ENCODE results near the gene ANKRD52. TPM values are rescaled to one million over a fixed set of nuclear protein-coding genes. Genes with fewer than 3 reads are reported as not detected.

Gene ANKRD52
- total RNA-seq, 2 experiments from 2014 or later, result 23.9 to 30.8 TPM

DNA sequence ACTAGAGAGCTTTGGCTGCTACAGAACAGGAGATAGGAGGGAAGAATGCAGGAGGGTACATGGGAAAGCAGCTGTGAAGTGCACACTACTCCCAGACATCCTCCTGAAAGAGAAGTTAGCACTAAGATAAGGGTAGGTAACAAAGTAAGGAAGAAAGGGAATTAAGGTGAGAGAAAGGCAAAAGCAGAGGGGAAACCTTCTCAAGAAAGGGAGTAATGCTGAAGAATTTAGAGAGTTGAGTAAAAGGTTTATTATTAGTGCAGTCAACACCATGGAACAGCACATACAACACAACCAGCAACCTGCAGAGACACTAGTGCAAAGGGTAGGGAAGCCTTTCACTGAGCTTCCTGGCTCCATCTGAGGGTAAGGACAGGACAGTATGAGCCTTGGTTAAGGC, 53.9 kb downstream of the ANKRD52 start:
- H3K36me3 ChIP-seq (ENCODE audit: insufficient read depth, low read length), result peaks cover 41% of the 10 kb centered on the region
- POLR2A ChIA-PET, result interaction anchor here (1.6 kb wide), 1 partner anchor 15 kb away, joined by 3 read pairs; no protein-coding TSS in a partner anchor

GRCh38 chr12:56202838-56203237, 55.3 kb downstream of the ANKRD52 start:
- no peaks in the 10 kb centered on the region for H3K9me3 ChIP-seq (ENCODE audit: control insufficient read depth in 1 of 2, insufficient read depth in 1 of 2, low read length in 2 of 2)
- H3K4me3 ChIP-seq (ENCODE audit: low read length), result no peak overlapping the region
- H3K4me3 Mint-ChIP-seq, result no peak overlapping the region
- no peaks in the 10 kb centered on the region for H3K27me3 Mint-ChIP-seq
- H3K4me1 ChIP-seq (ENCODE audit: insufficient read depth, low read length), result no peaks in the 10 kb centered on the region
- H3K36me3 ChIP-seq (ENCODE audit: insufficient read depth, low read length), result peaks cover 34% of the 10 kb centered on the region
- ChIA-PET CTCF (interaction anchor here (1.2 kb wide), 1 partner anchor 13 kb away, joined by 5 read pairs; the partner anchor contains the start of gene SMARCC2), POLR2A (interaction anchor here (1.3 kb wide), 1 partner anchor 85 kb away, joined by 3 read pairs; the partner anchor contains the start of gene ZC3H10)
- no peak overlapping the region for H3K27ac ChIP-seq (ENCODE audit: low read depth in 1 of 2, low read length in 2 of 2)
- intact Hi-C loops (cut with DNase I, micrococcal nuclease), result no loop called here
- peaks cover 10% of the 10 kb centered on the region for H3K4me1 Mint-ChIP-seq (ENCODE audit: low read depth)
- no peak for ATAC-seq (ENCODE audit: poor library complexity)
- no peak for DNase-seq
- H3K9me3 Mint-ChIP-seq, result no peaks in the 10 kb centered on the region
- TF ChIP-seq CTCF (IDR thresholded peaks at IDR 0.05), result no peak
- no peaks in the 10 kb centered on the region for H3K27me3 ChIP-seq (ENCODE audit: control insufficient read depth in 1 of 2, insufficient read depth in 2 of 2, low read length in 2 of 2)
- peaks cover 37% of the 10 kb centered on the region for H3K36me3 Mint-ChIP-seq (ENCODE audit: low read depth)
- peak overlapping the region; percentile 11 for H3K27ac Mint-ChIP-seq

More for the DNA sequence above, 53.9 kb downstream of the ANKRD52 start:
- H3K9me3 ChIP-seq (ENCODE audit: control insufficient read depth in 1 of 2, insufficient read depth in 1 of 2, low read length in 2 of 2), result no peaks in the 10 kb centered on the region
- no peak overlapping the region for H3K4me3 ChIP-seq (ENCODE audit: low read length)
- Mint-ChIP-seq H3K4me1 (ENCODE audit: low read depth) (peaks cover 6% of the 10 kb centered on the region), H3K27me3 (no peaks in the 10 kb centered on the region), H3K9me3 (no peaks in the 10 kb centered on the region), H3K27ac (no peak overlapping the region), H3K36me3 (ENCODE audit: low read depth) (peaks cover 43% of the 10 kb centered on the region), H3K4me3 (no peak overlapping the region)
- intact Hi-C loops (cut with DNase I, micrococcal nuclease), result no loop called here
- no peaks in the 10 kb centered on the region for H3K4me1 ChIP-seq (ENCODE audit: insufficient read depth, low read length)
- H3K27ac ChIP-seq (ENCODE audit: low read depth in 1 of 2, low read length in 2 of 2), result no peak overlapping the region
- no peak for TF ChIP-seq CTCF (IDR thresholded peaks at IDR 0.05)
- no peaks in the 10 kb centered on the region for H3K27me3 ChIP-seq (ENCODE audit: control insufficient read depth in 1 of 2, insufficient read depth in 2 of 2, low read length in 2 of 2)
- ATAC-seq (ENCODE audit: poor library complexity), result no peak
- DNase-seq, result no peak
- CTCF ChIA-PET, result interaction anchor here (4.2 to 4.5 kb wide), 2 partner anchors 15 to 18 kb away, joined by 14 to 26 read pairs; partner anchors contain the start of genes NABP2, RNF41 and SMARCC2

- no peak overlapping the region for H3K4me3 Mint-ChIP-seq
- peaks cover 30% of the 10 kb centered on the region for H3K36me3 ChIP-seq (ENCODE audit: insufficient read depth, low read length)
- no peak for TF ChIP-seq CTCF (IDR thresholded peaks at IDR 0.05)
- H3K27me3 Mint-ChIP-seq, result no peaks in the 10 kb centered on the region
- no peaks in the 10 kb centered on the region for H3K27me3 ChIP-seq (ENCODE audit: control insufficient read depth in 1 of 2, insufficient read depth in 2 of 2, low read length in 2 of 2)
- CTCF ChIA-PET, result interaction anchor here (1.2 kb wide), 1 partner anchor 13 kb away, joined by 5 read pairs; the partner anchor contains the start of gene SMARCC2
- H3K4me1 Mint-ChIP-seq (ENCODE audit: low read depth), result peaks cover 10% of the 10 kb centered on the region
- no peaks in the 10 kb centered on the region for H3K9me3 ChIP-seq (ENCODE audit: control insufficient read depth in 1 of 2, insufficient read depth in 1 of 2, low read length in 2 of 2)
- peak overlapping the region; percentile 11 for H3K27ac Mint-ChIP-seq
- intact Hi-C loops (cut with DNase I, micrococcal nuclease), result no loop called here
- POLR2A ChIA-PET, result interaction anchor here (0.6 to 1.5 kb wide), 3 partner anchors 19 to 84 kb away, joined by 3 to 5 read pairs (median 5); partner anchors contain the start of genes RNF41 and ZC3H10
- no peak overlapping the region for H3K27ac ChIP-seq (ENCODE audit: low read depth in 1 of 2, low read length in 2 of 2)
- DNase-seq (no peak), ATAC-seq (ENCODE audit: poor library complexity) (no peak)
- peaks cover 32% of the 10 kb centered on the region for H3K36me3 Mint-ChIP-seq (ENCODE audit: low read depth)
- no peak overlapping the region for H3K4me3 ChIP-seq (ENCODE audit: low read length)
- H3K4me1 ChIP-seq (ENCODE audit: insufficient read depth, low read length), result no peaks in the 10 kb centered on the region
- no peaks in the 10 kb centered on the region for H3K9me3 Mint-ChIP-seq
Measured at GRCh38 chr12:56202366-56202765, 55.8 kb downstream of the ANKRD52 start.
